Activated CD8-positive, alpha-beta memory T cell treated with anti-CD3 and anti-CD28 coated beads for 48 hours (primary cell): Measurements from ENCODE around the gene GZMM.
A peak's percentile ranks its signal among the peaks of the same experiment; 100 is the strongest.

Experiments used
- DNase-seq, 3 experiments: peaks; one replicate each; pipeline ENCODE4 v3.0.0-alpha.2; 2020; ENCODE audit warnings: low read depth in 2 of 3, low spot score in 2 of 3

GZMM gene

DNA sequence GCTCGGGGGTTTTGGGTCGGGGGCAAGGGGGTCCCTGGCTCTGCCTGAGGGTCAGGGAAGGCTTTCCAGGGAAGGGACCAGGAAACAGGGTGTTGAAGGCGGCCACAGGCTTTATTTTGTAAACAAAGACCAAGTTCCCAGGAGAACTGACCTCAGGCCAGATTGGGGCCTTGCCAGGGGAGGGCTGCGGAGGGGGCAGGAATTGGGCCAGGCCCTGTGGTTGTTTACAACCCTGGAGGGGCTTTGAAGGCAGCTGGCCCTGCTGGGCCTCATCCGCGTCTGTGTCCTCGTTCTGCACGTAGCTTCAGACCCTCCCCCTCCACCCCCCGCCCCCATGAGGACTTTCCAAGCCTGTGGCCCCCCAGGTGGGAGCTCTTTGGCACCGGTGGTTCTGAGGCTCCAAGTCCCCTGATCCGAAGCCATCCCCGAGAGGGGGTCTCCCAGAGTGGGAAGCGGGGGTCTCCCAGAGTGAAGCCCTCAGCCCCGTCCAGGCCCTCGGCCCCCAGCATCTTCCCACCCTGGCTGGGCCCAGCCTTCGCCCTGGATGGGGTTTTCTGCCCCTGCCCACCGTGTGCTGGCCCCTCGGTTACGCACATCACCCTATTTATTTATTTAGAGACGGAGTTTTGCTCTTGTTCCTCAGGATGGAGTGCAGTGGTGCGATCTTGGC, 15.1 kb downstream of the GZMM start:
- DNase-seq, result no peak

DNA sequence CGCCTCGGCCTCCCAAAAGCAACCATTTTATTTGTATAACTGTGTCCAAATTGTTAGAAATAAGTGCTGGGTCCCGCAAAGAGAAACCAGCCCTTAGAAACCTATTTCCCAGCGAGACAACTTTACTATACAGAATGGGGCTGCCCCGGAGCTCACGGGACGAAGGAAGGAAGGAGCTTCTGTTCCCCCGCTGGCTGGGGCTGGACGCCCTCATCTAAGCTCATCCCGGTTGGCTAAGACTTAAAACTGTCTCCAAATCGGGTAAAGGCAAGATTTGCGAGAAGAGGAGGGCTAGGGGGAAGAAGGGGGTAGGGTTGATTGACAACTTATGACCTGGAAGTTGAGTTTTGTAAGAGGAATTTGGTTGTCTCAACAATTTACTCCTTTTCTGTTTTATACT, 16.3 kb downstream of the GZMM start:
- no peak for DNase-seq

- DNase-seq, result no peak
Measured at GRCh38 chr19:566403-566802, 22.6 kb downstream of the GZMM start.

DNA sequence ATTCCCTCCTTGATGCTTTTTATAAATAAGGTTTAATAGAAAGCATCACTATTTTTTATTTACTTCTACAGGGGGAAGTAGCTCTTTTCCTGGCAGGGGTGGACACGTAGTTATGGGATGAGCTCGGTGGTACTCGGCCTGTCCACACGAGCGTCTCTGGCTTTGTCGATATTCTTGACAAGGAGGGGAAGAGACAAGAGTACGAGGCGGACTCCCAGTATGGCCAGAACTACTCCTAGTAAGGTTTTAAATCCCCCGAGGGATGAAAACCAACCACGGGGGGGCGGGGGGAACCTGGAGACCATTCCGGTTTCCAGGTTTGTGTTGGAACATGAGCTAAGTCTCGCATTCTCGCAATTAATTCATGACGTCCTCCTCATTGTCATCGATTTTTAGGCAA, 23.0 kb downstream of the GZMM start:
- DNase-seq, result no peak

DNA sequence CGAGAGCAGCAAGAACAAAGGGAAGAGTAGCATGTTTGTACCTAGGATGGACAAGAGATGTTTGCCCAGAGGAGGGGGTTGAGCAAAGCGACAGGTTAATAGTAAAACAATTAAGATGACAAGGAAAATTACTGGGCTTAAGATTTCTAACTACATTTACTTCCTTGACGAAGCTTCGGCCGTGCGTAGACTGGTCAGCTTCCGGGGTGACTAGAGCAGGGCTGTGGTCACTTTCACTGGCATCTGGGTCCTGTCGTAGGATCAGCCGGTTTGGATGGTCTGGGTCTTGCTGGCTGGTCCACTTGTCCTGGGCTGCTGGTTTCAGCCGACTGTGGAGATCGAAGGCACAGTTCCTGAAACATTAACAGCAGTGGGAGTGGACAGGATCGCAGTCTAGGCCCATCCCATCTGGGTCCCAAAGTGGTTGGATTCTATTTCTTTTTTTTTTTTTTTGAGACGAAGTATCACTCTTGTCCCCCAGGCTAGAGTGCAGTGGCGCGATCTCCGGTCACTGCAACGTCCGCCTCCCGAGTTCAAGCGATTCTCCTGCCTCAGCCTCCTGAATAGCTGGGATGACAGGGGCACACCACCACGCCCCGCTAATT, 23.5 kb downstream of the GZMM start:
- no peak for DNase-seq

GRCh38 chr19:570251-570686, 26.4 kb downstream of the GZMM start:
- no peak for DNase-seq

GRCh38 chr19:570937-571565, 27.2 kb downstream of the GZMM start:
- DNase-seq, result peak in 1 of 3 experiments; percentile 36

DNA sequence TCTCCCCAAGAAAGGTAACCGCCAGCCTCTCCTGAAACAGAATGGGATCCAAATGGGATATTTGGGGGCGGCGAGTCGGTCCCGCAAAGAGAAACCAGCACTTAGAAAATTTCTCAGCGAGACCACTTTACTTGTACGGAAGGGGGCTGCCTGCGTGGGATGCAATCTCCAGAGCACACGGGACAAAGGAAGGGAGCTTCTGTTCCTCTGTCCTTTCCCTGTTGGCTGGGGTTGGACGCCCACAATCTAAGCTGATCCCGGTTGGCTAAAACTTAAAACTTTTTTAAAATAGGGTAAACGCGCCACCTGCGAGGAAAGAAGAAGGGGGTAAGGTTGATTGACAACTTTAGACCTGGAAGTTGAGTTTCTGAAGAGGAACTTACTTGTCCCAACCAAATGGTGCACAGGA, 27.7 kb downstream of the GZMM start:
- no peak for DNase-seq

DNA sequence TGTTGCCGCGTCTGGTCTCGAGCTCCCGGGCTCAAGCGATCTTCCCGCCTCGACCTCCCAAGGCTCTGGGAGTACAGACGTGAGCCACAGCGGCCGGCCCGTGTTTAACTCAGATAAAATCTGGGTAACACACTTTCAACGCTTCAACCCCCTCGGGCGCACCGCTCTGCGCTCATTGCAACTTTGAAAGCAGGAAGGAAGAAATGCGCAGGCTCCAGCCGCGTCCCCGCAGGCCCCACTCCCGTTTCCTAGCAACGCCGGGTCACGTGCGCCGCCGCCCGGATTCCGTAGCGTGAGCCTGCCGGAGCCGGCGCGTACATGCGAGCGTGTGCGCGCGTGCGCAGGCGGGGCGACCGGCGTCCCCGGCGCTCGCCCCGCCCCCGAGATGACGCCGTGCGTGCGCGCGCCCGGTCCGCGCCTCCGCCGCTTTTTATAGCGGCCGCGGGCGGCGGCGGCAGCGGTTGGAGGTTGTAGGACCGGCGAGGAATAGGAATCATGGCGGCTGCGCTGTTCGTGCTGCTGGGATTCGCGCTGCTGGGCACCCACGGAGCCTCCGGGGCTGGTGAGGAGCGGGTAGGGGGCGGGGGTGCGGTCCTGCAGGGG, 28.4 kb downstream of the GZMM start, which contains the start of gene BSG:
Gene BSG (plus strand): TSS at position 457 of the 603 bp plus-strand sequence. CDS start 39 bp downstream, at position 496.
- peak; percentile 89 to 98 (median 95) for DNase-seq

DNA sequence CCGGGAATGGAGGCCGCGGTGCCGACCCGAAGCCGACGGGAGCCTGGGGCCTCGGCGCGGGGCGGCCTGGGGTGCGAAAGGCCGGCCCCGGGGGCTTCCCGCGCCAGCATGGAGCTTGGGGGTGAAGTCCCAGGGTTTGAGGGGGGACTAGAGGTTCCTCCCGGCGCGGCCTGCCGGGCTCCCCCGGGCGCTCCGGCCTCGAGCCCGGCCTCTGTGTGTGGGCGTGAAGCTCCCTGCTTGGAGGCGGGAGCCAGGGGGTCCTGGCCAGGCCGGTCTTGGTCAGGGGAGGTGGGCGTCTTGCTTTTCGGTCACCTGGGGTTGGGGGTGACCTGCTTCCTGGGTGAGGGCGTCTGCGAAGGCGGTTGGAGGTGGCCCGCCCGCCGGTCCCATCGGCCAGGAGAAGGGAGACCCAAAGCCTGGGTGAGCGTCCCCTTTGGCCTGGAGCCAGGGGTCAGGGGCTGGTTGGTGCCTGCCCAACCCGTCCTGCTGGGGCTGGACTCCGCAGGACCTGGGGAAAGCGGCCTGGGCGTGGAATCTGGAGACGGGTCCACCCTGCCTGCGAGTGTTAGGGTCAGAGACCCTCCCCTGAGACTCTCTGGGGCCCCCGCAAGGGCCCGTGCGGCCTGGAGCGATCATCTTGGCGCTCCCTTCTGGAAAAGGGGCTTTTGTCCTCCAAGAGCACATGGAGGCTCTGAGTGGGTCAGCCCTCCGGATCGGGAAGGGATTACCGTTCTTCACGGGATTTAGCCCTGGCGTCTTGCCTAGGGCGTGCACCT, 29.1 kb downstream of the GZMM start:
- DNase-seq, result no peak

DNA sequence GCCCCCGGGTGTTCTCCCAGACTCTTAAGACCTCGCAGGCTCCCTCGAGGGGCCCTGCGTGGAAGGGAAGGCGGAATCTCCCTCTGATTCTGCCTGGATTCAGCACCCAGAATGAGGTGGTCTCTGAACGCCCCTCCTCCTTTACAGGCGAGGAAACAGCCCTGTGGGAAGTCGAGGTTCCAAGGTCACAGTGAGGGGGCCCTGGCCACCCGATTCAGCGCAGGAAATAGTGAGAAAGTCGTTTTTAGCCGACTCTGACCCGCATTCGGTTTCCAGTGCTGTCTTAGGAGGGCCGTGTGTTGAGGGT, 29.6 kb downstream of the GZMM start:
- DNase-seq, result no peak

- no peak for DNase-seq
Measured at GRCh38 chr19:574658-575526, 31.0 kb downstream of the GZMM start.

GRCh38 chr19:575527-576506, 32.0 kb downstream of the GZMM start:
- no peak for DNase-seq

DNA sequence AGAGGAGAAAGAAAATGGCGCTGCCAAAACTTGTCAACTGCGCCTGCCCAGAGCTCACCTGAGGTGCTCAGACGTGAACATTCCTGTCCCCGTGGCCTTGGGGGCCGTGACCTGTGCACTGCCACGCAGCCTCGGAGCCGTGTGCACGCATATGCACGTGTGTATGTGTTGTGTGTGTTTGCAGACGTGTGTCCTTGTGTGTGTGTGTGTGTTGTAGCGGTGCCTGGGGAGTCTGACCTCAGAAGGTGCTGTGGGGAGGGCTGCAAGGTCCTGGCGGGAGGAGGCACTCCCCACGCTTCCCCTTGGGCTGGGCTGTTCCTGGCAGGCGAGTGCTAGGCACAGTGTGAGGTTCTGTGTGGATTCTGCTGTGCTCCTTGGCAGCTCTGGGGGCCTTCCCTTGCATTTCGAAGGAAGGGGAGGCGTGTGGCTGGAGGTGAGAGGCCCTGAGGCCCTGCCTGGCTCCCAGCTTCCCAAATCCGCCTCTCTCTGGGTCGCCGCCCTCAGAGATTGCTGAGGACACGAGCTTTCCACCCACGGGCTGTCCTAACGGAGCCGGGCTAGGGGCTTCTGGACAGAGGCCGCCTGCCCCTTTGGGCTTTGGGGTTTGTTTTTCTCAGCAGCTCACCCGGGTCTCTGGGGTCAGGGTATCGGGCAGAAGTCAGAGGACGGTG, 33.0 kb downstream of the GZMM start:
- DNase-seq, result no peak

- DNase-seq, result no peak
Measured at GRCh38 chr19:577439-578392, 33.9 kb downstream of the GZMM start.

GRCh38 chr19:579111-579841, 35.4 kb downstream of the GZMM start:
- DNase-seq, result no peak

DNA sequence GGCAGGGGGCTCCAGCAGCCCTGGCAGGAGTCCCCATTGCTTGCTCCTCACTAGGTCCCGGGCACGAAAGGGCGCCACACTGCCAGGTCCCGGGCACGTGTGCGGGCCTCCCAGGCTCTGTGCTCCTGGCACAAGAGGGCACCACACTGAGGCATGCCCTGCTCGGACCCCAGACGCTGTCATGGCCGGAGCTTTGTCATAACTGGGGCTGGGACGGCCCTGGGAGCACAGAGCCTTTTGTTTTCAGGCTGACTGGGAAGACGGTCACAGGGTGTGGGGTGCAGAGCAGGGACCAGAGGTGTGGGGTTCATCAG, 35.9 kb downstream of the GZMM start:
- no peak for DNase-seq
